HUDEP-2 (cell line): Measurements from ENCODE around the gene BBX.
"Not testable (repeated sequence)": the region's sequence is repeated elsewhere in the genome, so short reads cannot be mapped to it uniquely, and the experiment has no call there.

Experiments
- DNase-seq, 76 experiments: peaks; one replicate each; lab custom pipeline; 2025; ENCODE audit not compliant: unreplicated experiment in 76 of 76; lab: John Stamatoyannopoulos, UW

The BBX gene

DNA sequence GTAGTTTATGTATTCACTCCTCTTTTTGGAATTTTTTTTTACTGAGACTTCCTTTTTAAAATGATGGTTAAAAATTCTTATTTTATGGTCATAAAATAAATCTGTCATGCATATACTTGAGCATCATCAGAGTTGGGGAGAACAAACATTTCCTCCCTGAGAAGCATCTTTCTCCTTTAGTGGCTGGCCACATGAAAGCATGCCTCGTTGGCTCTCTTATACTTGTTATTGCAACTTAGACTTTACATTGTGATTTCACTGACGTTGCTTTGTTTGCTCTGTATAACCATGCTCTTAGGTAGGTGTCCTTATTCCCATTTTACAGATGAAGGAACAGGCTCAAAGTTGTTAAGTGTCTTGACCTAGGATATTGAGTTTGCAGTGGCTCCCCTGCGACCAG is 18.1 kb downstream of the BBX start:
- no peak for DNase-seq

DNA sequence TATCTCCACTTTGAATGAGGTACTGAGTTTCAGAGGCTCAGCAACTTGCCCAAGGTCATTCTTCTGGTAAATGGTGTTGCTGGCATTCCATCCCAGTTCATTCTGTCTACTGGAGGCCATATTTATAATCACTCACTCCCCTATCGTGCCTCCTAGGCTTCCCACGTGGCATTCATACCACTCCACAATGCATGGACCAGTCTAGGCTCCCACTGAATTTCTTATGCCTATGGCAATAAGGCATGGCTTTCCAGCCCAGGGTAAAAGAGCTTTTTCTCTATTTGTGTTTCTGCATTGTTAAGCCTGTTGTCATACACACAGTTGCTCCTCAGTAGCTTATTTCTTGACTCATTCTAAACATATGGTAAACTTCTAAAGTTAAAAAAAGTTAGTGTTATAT is 19.9 kb downstream of the BBX start:
- no peak for DNase-seq

DNA sequence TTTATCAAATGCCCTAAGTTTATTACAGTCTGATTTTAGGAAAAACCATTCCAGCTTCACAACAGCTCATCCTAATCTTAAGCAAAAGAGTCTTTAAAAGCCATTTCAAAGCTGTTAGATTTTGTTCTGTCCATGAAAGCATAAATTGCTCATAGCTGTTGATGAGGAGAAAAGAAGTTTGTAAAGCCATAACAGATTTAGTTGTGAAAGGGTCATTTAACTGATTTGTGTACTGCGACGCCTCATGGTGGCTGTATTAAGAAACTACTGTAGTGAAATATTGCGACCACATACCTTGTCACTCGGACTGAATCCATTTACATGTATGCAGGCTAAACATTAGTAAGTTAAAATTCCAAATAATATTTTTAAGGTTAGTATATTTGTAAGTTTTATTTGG is 20.9 kb downstream of the BBX start:
- DNase-seq, result peak in 1 of 76 experiments; percentile 10

DNA sequence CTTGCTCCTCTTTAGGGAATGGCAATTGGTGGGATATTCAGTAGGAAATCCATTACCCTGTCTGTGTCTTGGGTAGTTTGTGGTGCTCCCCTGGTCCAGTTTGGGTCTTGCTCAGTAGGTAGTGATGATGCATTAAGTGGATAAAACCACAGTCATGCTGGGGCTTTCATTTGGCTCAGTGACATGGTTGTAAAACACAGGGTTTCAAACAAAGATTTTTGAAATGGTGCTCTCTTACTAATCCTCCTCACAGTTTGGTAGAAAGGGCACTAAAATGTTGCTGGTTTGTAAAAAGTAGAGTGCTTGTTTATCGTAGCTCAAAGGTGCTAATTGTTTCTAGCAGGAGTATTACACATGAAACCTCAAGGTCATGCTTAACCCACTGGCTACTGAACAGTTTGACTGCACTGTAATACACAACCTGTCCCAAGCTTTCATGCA is 22.9 kb downstream of the BBX start:
- DNase-seq, result no peak

DNA sequence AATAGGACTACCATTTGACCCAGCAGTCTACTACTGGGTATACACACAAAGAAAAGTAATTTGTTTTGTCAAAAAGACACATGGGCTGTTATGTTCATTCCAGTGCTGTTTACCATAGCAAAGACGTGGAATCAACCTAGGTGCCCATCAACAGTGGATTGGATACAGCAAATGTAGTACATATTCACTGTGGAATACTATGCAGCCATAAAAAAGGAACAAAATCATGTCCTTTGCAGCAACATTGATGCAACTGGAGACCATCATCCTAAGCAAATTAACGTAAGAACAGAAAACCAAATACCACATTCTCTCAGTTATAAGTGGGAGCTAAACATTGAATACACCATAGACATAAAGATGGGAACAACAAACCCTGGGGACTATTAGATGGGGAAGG is 25.8 kb downstream of the BBX start:
- no peak for DNase-seq

DNA sequence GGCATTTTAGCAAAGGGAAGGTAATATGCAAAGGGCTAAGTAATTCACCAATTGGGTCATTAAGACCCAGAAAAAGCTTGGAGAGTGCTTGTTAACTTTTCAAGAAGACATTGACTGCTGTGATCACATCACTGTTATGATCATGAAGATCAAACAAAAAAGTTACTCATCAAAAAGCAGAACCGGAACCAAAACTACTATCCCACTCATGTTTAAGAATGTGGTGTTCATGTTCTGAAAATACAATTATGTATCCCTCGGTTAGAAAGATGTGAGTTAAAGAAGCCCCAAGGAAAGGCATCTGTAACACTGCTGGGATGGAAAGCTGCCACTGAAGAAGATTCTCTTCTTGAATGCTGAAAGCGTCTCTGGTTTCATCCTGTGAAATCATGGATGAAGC is 32.6 kb downstream of the BBX start:
- DNase-seq, result no peak

DNA sequence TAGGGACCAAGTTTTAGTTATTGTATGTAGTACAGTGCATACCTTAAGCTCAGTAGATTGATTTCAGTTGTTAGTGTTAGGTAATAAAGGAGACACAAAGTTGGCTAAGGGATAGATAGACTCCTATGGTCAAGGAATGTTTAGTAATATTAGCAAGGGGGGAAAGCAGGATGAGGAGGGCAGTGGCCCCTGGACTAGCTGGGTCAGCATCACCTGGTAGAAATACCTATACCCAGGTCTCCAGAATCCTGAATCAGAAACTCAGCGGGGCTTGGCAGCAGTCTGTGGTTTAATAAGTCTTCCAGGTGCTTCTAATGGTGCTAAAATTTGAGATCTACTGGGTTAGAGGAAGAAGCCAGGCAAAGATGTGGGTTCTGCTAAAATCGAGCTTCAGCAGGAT is 35.0 kb downstream of the BBX start:
- no peak for DNase-seq

DNA sequence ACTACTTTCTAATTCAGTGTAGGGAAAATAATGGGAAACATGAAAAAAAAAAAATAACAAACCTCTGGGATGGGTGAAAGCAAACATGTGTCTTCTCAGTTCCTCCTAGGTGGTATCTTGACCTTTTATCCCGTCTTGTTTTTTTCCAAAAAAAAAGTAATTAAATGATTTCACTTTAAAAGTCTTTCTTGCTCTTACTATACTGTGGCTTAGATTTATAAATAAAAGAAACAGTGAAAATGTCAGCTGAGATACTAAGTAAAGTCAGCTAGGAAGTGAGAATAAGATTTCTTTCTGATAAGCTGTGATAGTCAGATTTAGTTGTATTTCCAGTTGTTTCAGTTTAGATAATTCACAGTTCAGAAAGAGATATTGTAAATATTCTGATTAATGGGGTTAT is 37.4 kb downstream of the BBX start:
- no peak for DNase-seq

DNA sequence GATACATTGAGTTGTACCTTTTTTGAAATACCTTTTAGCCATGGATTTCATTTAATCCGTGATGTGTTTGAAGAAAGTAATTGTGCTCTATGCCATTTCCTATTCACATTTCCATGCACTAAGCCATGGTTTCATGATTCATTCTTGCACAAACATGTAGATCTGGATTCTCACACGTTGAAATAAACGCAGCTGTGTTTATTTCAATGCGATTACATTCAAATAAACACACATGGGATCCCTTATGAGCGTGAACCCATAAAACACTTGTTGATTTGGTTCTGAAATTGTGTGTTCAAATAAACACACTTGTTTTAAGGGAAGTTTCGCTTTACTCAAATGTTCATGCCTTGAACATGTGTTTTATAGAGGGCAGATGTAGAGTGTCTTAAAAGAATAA is 39.2 kb downstream of the BBX start:
- DNase-seq, result no peak

DNA sequence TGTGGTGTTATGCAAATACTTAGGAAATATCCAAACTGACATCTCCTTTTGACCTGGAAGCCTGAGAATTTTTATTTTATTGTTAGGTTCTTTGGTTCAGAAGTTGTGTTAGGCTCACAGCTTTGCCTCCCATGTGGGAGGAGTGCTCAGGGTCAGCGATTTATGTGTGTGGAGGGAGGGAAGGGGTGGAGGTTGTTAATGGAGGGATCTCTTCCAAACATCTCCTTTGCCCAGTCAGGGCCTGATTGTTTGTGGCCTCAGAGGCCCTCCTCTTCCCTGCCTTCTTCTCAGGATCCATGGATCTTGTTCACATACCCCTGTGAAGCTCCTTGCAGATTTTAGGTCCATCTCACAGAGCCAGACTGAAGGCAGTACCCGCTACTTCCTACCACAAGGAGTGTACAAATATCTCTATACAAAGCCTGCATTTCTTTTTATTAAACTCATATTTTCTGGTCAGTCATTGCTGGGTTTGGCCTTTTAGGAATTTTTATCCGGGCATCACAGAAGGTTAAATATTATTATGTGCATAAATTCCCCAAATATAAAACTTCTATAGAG is 40.3 kb downstream of the BBX start:
- DNase-seq, result peak in 1 of 76 experiments; percentile 2

DNA sequence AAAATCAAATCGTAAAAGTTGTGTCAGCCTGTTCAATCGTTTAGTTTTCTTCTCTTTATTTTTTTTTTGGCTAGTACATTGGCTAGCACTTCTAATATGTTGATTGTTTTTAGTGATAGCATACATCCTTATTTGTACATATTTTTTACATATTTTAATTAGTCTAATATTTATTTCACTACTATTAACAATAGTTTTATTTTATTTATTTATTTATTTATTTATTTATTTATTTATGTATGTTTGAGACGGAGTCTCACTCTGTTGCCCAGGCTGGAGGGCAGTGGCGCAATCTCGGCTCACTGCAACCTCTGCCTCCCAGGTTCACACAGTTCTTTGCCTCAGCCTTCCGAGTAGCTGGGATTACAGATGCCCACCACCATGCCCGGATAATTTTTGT is 42.5 kb downstream of the BBX start:
- not testable (repeated sequence) for DNase-seq

DNA sequence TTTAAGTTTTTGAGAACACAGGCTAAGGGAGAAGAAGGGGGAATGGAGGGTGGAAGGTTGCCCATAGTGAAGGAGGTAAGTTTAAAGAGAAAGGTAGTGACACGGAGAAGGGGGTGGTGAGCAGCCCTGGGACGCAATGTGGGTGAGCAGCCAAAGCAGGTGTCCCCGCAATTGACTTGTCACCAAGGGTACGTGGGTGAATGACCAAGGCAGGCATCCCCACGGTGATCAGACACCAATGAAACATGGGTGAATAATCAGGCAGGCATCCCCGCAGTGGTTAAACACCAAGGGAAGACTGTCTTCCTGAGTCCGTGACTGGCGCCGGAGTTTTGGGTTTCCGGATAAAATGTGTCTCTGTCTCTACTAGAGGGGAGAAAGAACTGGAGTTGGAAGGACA is 48.3 kb downstream of the BBX start:
- not testable (repeated sequence) for DNase-seq

DNA sequence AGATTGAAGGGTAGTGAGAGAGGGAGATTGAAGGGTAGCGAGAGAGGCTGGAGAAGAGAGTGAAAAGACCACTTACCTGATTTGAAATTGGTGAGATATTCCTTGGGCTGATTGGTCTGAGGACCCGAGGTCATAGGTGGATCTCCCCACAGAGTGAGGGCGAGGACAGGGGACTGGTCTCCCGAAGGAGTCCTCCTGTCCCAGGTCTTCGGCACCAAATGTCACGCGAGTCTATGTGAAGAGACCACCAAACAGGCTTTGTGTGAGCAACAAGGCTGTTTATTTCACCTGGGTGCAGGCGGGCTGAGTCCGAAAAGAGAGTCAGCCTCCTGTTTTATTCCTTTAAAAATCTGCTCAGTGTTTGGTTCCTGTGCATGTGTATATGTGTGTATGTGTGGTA is 48.7 kb downstream of the BBX start:
- not testable (repeated sequence) for DNase-seq

DNA sequence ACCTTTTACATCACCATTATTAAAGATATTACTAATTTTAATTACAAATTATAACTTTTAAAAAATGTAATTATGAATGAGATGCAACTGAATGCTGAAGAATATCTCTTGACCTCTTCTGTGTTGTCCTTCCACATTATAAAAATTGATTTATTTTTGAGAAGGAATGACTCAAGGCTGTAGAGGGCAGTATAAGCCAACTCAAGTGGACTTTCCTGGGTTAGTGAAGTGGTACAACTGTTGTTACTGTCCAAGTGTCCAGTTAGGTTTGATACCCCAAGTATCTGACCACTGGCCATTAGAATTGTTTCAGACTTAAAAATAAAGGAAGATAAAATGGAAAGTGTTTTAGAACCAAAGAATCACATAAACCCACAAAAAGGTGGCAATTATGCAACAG is 51.9 kb downstream of the BBX start:
- peak in 15 of 76 experiments; percentile 1 to 34 (median 11) for DNase-seq

DNA sequence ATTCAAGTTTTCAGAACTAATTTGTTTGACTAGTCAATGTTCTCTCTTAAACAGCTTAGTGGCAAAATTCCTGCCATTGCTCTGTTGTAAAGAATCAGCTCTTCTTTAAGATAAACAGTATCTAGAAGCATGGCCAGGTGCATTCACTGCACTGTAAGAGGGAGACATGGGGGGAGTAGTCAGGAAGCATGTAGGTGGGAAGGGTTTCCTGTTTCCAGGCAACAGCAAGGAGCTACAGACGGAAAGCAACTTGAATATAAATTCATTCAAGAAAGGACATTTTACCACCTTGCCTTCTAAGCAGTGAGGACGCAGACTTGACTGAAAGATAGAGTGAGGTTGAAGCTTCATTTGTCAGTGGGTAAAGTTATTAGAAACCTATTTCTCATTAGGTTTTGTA is 55.3 kb downstream of the BBX start:
- DNase-seq, result no peak

DNA sequence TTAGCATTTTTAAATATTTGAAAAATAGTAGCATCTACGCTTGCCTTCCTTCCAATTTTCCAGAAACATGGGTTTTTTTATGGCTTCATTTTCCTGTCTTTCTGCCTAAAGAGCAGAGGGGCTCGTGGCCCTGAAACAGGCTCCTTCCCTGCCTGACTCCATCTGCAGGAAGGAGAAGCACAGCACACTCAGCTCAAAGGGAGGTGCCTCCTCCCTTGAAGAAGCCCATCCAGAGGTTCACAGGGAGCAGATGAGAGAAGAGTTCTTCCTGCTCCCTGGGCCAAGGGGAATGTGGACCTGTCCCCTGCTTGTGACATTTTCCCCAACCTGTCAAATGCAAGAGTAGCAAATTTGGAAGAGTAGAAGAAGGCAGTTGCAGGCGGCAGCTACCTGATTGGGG is 55.8 kb downstream of the BBX start:
- no peak for DNase-seq

DNA sequence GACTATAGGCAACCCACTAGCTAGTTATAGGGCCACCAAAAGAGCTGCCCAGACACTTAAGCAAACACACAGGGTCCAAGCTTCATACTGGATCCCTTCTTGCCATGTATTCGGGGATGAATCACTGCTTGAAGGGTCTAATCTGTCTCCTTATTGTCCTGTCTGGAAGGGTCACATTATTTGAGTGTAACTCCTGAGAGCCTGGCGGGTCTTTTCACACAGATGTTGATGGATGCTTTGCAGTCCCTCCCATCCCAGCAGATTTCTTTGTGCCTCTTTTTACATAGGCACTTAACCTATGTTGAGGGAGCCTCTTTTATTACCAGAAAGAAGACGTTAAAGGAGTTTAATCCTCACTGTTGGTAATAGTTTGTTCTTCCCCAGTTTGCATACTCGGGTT is 56.6 kb downstream of the BBX start:
- no peak for DNase-seq

DNA sequence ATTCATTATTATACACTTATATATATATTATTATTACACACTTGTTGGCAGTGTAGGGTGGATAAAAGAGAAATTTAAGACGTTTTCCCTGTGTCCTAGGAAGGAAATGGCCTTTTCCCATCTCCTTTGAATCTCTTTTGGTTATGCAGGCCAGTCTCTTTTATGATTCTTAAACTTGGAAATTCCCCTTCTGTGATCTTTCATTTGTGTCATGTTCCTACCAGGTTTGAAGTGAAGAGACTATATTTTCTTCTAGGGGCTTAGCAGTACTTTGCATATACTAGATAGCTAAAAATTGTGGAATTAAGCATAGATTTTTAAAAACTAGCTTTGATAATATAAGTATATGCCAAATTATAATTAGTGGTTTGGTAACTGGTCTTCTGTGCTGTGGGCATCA is 58.5 kb downstream of the BBX start:
- DNase-seq, result no peak

DNA sequence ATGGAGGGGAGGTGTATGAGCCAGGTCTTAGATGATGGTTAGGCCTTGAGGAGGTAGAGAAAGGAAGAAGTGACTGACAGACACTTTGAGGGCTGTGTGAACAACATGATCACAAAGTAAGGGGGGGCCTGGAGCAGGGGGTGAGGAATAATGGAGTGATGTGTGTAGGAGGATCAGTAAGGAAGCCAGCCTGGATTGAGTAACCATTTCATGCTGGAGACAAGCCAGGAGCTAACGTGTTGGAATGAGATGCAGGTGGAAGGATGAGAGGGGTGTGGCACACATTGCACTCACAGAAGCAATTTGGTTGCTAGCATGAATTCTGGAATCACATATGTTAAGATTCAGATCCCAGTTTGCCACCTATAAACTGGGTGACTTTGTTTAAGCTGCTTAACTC is 65.5 kb downstream of the BBX start:
- no peak for DNase-seq

DNA sequence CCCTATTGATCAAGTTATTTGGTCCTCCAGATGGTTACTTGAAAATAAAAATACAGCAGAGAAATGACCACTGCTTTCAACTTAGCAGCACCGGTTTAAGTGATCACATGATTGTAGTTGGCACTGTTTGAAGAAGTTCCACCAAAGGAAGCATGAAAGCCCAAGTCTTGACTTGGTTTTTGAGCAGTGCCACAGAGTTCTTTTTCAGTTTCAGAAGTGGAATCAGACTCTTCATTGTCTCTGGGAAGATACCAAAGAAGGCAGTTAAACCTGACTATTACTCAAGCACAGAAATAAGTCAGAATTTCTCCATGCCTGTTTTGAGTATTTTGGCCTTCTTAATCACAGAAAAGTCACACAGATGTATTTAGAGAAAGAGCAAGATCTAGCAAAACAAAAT is 66.7 kb downstream of the BBX start:
- DNase-seq, result no peak

DNA sequence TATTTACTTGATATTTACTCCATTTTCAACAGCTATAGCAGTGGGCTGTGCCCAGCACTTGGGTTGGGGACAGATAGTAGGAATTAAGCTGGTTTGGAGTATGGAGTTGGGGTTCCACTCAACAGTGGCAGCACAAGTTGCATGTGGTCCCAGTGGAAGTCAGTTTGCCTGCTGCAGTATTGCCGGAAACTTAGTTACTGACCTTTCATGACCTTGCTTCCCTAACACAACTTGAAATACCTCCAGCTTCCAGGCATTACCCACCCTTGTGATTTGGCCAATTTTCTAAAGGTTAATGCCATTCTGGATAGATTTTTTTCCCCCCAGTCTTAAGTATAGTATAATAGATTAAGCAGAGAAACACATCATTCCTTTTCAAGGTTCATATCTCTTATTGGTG is 68.0 kb downstream of the BBX start:
- no peak for DNase-seq

DNA sequence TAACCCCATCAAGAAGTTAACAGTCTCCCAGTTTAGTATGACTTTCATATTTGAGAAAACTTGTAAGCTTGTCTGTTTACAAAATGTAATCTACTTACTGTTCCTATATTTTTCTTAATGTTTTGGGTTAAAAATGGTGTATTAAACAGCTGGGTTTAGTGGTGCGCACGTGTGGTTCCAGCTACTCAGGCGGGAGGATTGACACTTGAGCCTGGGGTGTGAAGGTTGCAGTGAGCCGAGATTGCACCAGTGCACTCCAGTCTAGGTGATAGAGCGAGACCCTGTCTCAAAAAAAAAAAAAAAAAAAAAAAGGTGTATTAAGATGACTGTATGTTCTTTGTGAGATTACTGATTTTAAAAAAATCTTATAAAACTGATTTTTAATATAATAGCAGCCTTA is 69.3 kb downstream of the BBX start:
- no peak for DNase-seq

DNA sequence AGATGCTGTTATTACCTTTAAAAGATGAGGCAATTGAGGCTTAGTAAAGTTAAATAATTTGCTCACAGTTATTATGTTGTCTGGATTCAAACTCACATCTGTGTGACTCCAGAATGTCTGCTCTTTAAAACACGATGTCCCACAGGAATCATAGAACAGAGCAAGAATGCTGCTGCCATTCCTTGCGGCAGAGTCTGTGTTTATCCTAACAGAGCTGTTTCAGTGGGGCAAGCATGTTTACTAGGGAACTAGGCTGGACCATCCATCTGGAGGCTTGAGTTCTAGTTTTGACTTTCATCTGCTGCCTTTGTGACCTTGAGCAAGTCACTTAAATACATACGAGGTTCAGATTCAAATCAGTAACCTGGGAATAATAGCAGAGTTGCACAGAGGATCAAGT is 72.1 kb downstream of the BBX start:
- no peak for DNase-seq
